K562 (cell line): ENCODE data around the gene ARL16. TPM values are rescaled to one million over a fixed set of nuclear protein-coding genes. Genes with fewer than 3 reads are reported as not detected.

Experiments
- CC2D1A ChIP-seq: fragments of 450-650 bp; IDR thresholded peaks from 2 replicates; pipeline ENCODE4 v1.6.1; 2017; ENCODE audit warnings: mild to moderate bottlenecking
- POU5F1 ChIP-seq: fragments of 150-350 bp; IDR thresholded peaks from 2 replicates; pipeline ENCODE4 v1.6.1; 2014; ENCODE audit warnings: borderline replicate concordance, low read length, low read depth, mild to moderate bottlenecking; ENCODE audit not compliant: partially characterized antibody
- RBBP5 ChIP-seq: fragments of 200-600 bp; sonication (generic); IDR thresholded peaks from 2 replicates; pipeline ENCODE4 v1.6.1; 2012; ENCODE audit warnings: borderline replicate concordance, mild to moderate bottlenecking, low read length, control low read depth, inconsistent platforms; ENCODE audit not compliant: insufficient read depth, poor library complexity, severe bottlenecking
- RREB1 ChIP-seq: fragments of 250-450 bp; sonication (Bioruptor Pico); IDR thresholded peaks from 2 replicates; pipeline ENCODE4 v1.4.0; 2020
- ZNF165 ChIP-seq: fragments of 250-450 bp; sonication (Bioruptor Pico); IDR thresholded peaks from 2 replicates; pipeline ENCODE4 v1.4.0; 2020; ENCODE audit warnings: borderline replicate concordance
- ZNF609 ChIP-seq: sonication (generic); formaldehyde crosslinking; IDR thresholded peaks from 2 replicates; pipeline ENCODE4 v1.8.1; 2023; ENCODE audit warnings: missing genetic modification reagents, mild to moderate bottlenecking, borderline replicate concordance
- polyA plus RNA-seq, 8 experiments: library from polyadenylated mRNA; depleted of rRNA in 4 of 8; stranded (reverse) in 5 of 8; unstranded in 3 of 8; fragments of >200 nt; fragmentation: Nextera tagmentation in 2 of 8; fragmentation: Illumina TruSeq in 1 of 8; extraction: Ambion mirVana in 2 of 8; extraction: Trizol in 1 of 8; gene quantifications; 2 replicates each; pipeline versions ENCODE4 v1.2.1 to v1.2.3, GENCODE V29; 2011 to 2014; ENCODE audit warnings: inconsistent platforms in 1 of 8, missing spikeins in 1 of 8
- total RNA-seq, 7 experiments: library from RNA; depleted of rRNA in 6 of 7; stranded (reverse); fragments of >200 nt in 6 of 7; fragmentation: Illumina TruSeq in 2 of 7; extraction: Trizol in 2 of 7; gene quantifications; 2 replicates each; pipeline versions ENCODE4 v1.2.1 to v1.2.3, GENCODE V29; 2011 to 2021; ENCODE audit warnings: low replicate concordance in 1 of 7
- TF ChIP-seq, protein P1 (sequence below): fragments of 250-450 bp; sonication (Bioruptor Pico); IDR thresholded peaks from 2 replicates; pipeline ENCODE4 v1.8.0; 2021; ENCODE audit warnings: moderate library complexity, mild to moderate bottlenecking, inconsistent platforms
- TF ChIP-seq, protein P2 (sequence below): fragments of 150-350 bp; IDR thresholded peaks from 2 replicates; pipeline ENCODE4 v1.6.1; 2014; ENCODE audit warnings: low read depth, mild to moderate bottlenecking, low read length, borderline replicate concordance

Gene ARL16
- total and polyA plus RNA-seq, 9 of the 15 experiments (the other 6 are each of a cell fraction or from before 2014, with no cell fraction given), result 5.4 to 32.4 (median 22.6) TPM

GRCh38 chr17:81683584-81684441 is at the start of gene ARL16, which contains the start of gene HGS (continued):
- no peak for TF ChIP-seq ZNF609 (CRISPR knock-in tag)
- TF ChIP-seq CC2D1A, result no peak
- TF ChIP-seq, protein P1, sequence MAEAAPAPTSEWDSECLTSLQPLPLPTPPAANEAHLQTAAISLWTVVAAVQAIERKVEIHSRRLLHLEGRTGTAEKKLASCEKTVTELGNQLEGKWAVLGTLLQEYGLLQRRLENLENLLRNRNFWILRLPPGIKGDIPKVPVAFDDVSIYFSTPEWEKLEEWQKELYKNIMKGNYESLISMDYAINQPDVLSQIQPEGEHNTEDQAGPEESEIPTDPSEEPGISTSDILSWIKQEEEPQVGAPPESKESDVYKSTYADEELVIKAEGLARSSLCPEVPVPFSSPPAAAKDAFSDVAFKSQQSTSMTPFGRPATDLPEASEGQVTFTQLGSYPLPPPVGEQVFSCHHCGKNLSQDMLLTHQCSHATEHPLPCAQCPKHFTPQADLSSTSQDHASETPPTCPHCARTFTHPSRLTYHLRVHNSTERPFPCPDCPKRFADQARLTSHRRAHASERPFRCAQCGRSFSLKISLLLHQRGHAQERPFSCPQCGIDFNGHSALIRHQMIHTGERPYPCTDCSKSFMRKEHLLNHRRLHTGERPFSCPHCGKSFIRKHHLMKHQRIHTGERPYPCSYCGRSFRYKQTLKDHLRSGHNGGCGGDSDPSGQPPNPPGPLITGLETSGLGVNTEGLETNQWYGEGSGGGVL (CRISPR knock-in tag), result no peak
- TF ChIP-seq, protein P2, sequence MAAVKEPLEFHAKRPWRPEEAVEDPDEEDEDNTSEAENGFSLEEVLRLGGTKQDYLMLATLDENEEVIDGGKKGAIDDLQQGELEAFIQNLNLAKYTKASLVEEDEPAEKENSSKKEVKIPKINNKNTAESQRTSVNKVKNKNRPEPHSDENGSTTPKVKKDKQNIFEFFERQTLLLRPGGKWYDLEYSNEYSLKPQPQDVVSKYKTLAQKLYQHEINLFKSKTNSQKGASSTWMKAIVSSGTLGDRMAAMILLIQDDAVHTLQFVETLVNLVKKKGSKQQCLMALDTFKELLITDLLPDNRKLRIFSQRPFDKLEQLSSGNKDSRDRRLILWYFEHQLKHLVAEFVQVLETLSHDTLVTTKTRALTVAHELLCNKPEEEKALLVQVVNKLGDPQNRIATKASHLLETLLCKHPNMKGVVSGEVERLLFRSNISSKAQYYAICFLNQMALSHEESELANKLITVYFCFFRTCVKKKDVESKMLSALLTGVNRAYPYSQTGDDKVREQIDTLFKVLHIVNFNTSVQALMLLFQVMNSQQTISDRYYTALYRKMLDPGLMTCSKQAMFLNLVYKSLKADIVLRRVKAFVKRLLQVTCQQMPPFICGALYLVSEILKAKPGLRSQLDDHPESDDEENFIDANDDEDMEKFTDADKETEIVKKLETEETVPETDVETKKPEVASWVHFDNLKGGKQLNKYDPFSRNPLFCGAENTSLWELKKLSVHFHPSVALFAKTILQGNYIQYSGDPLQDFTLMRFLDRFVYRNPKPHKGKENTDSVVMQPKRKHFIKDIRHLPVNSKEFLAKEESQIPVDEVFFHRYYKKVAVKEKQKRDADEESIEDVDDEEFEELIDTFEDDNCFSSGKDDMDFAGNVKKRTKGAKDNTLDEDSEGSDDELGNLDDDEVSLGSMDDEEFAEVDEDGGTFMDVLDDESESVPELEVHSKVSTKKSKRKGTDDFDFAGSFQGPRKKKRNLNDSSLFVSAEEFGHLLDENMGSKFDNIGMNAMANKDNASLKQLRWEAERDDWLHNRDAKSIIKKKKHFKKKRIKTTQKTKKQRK, result peak; percentile 61; the same call in 1 of the 2 replicates
- peak; percentile 37; the same call in 1 of the 2 replicates for TF ChIP-seq ZNF165 (CRISPR knock-in tag)
- TF ChIP-seq RREB1 (CRISPR knock-in tag), result peak; percentile 63; the same call in 1 of the 2 replicates
- peak; percentile 74 for TF ChIP-seq RBBP5
- TF ChIP-seq POU5F1, result peak; percentile 65
